HG03060 (cell line): ENCODE data around the gene TUBAL3.
"Not testable (repeated sequence)": the region's sequence is repeated elsewhere in the genome, so short reads cannot be mapped to it uniquely, and the experiment has no call there.

Experiments
- ATAC-seq: cut with Tn5 transposase; IDR thresholded peaks from one replicate; pipeline ENCODE4 v1.9.1; 2021; ENCODE audit warnings: low read depth, moderate number of reproducible peaks; ENCODE audit not compliant: unreplicated experiment

TUBAL3 gene

GRCh38 chr10:5428133-5428532, 23.5 kb upstream of the TUBAL3 start:
- ATAC-seq: no peak

- ATAC-seq: no peak
Observed at GRCh38 chr10:5424751-5425150, 20.1 kb upstream of the TUBAL3 start.

GRCh38 chr10:5423771-5424170, 19.1 kb upstream of the TUBAL3 start:
- no peak for ATAC-seq

GRCh38 chr10:5419466-5420094, 15.0 kb upstream of the TUBAL3 start:
- ATAC-seq: no peak

- ATAC-seq: no peak
Observed at GRCh38 chr10:5418584-5418983, 14.0 kb upstream of the TUBAL3 start.

- no peak for ATAC-seq
Observed at GRCh38 chr10:5416981-5417380, 12.4 kb upstream of the TUBAL3 start.

GRCh38 chr10:5413012-5413938, 8.6 kb upstream of the TUBAL3 start:
- ATAC-seq: no peak

GRCh38 chr10:5412277-5412941, 7.8 kb upstream of the TUBAL3 start, which contains the start of gene NET1:
NET1 (plus strand) TSS chr10:5412557; CDS start chr10:5412693, 136 bp downstream.
- ATAC-seq: peak; percentile 75

GRCh38 chr10:5411941-5412276, 7.3 kb upstream of the TUBAL3 start:
- no peak for ATAC-seq

- not testable (repeated sequence) for ATAC-seq
Observed at GRCh38 chr10:5410787-5411186, 6.2 kb upstream of the TUBAL3 start.

GRCh38 chr10:5406918-5407317, 2.3 kb upstream of the TUBAL3 start:
- no peak for ATAC-seq

GRCh38 chr10:5402798-5403197, 1.8 kb downstream of the TUBAL3 start:
- no peak for ATAC-seq

GRCh38 chr10:5400468-5401240, 4.0 kb downstream of the TUBAL3 start:
- ATAC-seq: no peak

- no peak for ATAC-seq
Observed at GRCh38 chr10:5399332-5399731, 5.3 kb downstream of the TUBAL3 start.

GRCh38 chr10:5396556-5397300, 7.9 kb downstream of the TUBAL3 start:
- ATAC-seq: no peak

GRCh38 chr10:5395168-5395567, 9.5 kb downstream of the TUBAL3 start:
- no peak for ATAC-seq

- ATAC-seq: no peak
Observed at GRCh38 chr10:5393529-5393928, 11.1 kb downstream of the TUBAL3 start.

- no peak for ATAC-seq
Observed at GRCh38 chr10:5391790-5392189, 12.8 kb downstream of the TUBAL3 start.

GRCh38 chr10:5390607-5391205, 13.9 kb downstream of the TUBAL3 start:
- no peak for ATAC-seq

GRCh38 chr10:5387169-5387568, 17.5 kb downstream of the TUBAL3 start:
- no peak for ATAC-seq
